Naive thymus-derived CD4-positive, alpha-beta T cell (primary cell): ENCODE data around the gene WIPI1. TPM values are rescaled to one million over a fixed set of nuclear protein-coding genes. Genes with fewer than 3 reads are reported as not detected.
"Not testable (repeated sequence)": the region's sequence is repeated elsewhere in the genome, so short reads cannot be mapped to it uniquely, and the experiment has no call there.

Experiments
- ATAC-seq: fragments of 150-1000 bp; cut with Tn5 transposase; 2 replicates; pipeline ENCODE4 v1.10.0; 2021; ENCODE audit warnings: mild to moderate bottlenecking, moderate library complexity
- CTCF ChIA-PET: fragments of 350-600 bp; sonication (Branson Sonifier 250); formaldehyde crosslinking; loops from one replicate; lab custom pipeline; 2021; ENCODE audit warnings: antibody characterized with exemption; lab: Charles Lee
- POLR2A ChIA-PET: fragments of 350-600 bp; sonication (Branson Sonifier 250); formaldehyde crosslinking; loops from one replicate; lab custom pipeline; 2021; ENCODE audit warnings: antibody characterized with exemption, inconsistent platforms; lab: Charles Lee
- DNase-seq, 9 donors: peaks; one replicate each; pipeline versions ENCODE4 v3.0.0 to v3.0.0-alpha.2; 2020 to 2022; ENCODE audit warnings: mixed read lengths in 1 of 9
- H3K27ac ChIP-seq: one replicate; pipeline ENCODE4 v1.7.0; 2013; ENCODE audit warnings: mild to moderate bottlenecking, low read depth, low read length, moderate library complexity
- H3K27me3 ChIP-seq, 2 donors: one replicate each; pipeline ENCODE4 v1.7.0; 2013; ENCODE audit warnings: low read length in 2 of 2, mild to moderate bottlenecking in 2 of 2, moderate library complexity in 2 of 2; ENCODE audit not compliant: control insufficient read depth in 2 of 2, insufficient read depth in 2 of 2
- H3K36me3 ChIP-seq, 3 experiments: 1 replicate in 2 of 3; 2 replicates in 1 of 3; pipeline ENCODE4 v1.7.0; 2013; ENCODE audit warnings: low read length in 3 of 3, mild to moderate bottlenecking in 3 of 3, moderate library complexity in 1 of 3; ENCODE audit not compliant: insufficient read depth in 3 of 3, control insufficient read depth in 2 of 3
- H3K4me1 ChIP-seq, 2 donors: one replicate each; pipeline ENCODE4 v1.7.0; 2013; ENCODE audit warnings: low read length in 2 of 2, mild to moderate bottlenecking in 2 of 2, moderate library complexity in 1 of 2; ENCODE audit not compliant: control insufficient read depth in 2 of 2, insufficient read depth in 2 of 2
- H3K4me3 ChIP-seq: 2 replicates; pipeline ENCODE4 v1.7.0; 2013; ENCODE audit warnings: mild to moderate bottlenecking, low read length
- H3K9me3 ChIP-seq, 3 experiments: 1 replicate in 2 of 3; 2 replicates in 1 of 3; pipeline ENCODE4 v1.7.0; 2013; ENCODE audit warnings: low read length in 3 of 3; ENCODE audit not compliant: control insufficient read depth in 2 of 3
- H3K27ac Mint-ChIP-seq, 9 donors: one replicate each; pipeline ENCODE4 v1.8.0; 2020 to 2022; ENCODE audit warnings: mixed read lengths in 9 of 9, mild to moderate bottlenecking in 8 of 9, moderate library complexity in 5 of 9, inconsistent platforms in 2 of 9
- H3K27me3 Mint-ChIP-seq, 5 donors: one replicate each; pipeline ENCODE4 v1.8.0; 2021 to 2022; ENCODE audit warnings: mixed read lengths in 5 of 5, mild to moderate bottlenecking in 1 of 5
- H3K36me3 Mint-ChIP-seq, 5 donors: one replicate each; pipeline ENCODE4 v1.8.0; 2020 to 2022; ENCODE audit warnings: mixed read lengths in 5 of 5, mild to moderate bottlenecking in 3 of 5, inconsistent platforms in 1 of 5
- H3K4me1 Mint-ChIP-seq, 7 donors: one replicate each; pipeline ENCODE4 v1.8.0; 2020 to 2022; ENCODE audit warnings: mixed read lengths in 7 of 7, mild to moderate bottlenecking in 3 of 7, inconsistent platforms in 1 of 7
- H3K4me3 Mint-ChIP-seq, 10 donors: one replicate each; pipeline ENCODE4 v1.8.0; 2020 to 2022; ENCODE audit warnings: mild to moderate bottlenecking in 10 of 10, mixed read lengths in 10 of 10, moderate library complexity in 6 of 10, inconsistent platforms in 2 of 10
- H3K9me3 Mint-ChIP-seq, 11 donors: one replicate each; pipeline ENCODE4 v1.8.0; 2020 to 2022; ENCODE audit warnings: mixed read lengths in 11 of 11, mild to moderate bottlenecking in 4 of 11, inconsistent platforms in 1 of 11, moderate library complexity in 1 of 11
- intact Hi-C, 2 donors: fragments of 100-400 bp; cut with micrococcal nuclease; formaldehyde crosslinking; loops; one replicate each; pipeline ENCODE4 v1.15.1; 2023
- microRNA-seq: library from miRNA; unstranded; fragments of <30 nt; microRNA quantifications from one replicate; pipeline ENCODE4 v1.2.0, GENCODE V29; 2022; ENCODE audit warnings: borderline microRNAs expressed
- polyA plus RNA-seq, 2 donors: library from polyadenylated mRNA; unstranded; fragments of 300-500 nt; fragmentation: Illumina TruSeq; gene quantifications; one replicate each; pipeline ENCODE4 v1.2.3, GENCODE V29; 2021
- total RNA-seq, 6 experiments: library from RNA in 5 of 6; stranded (reverse) in 5 of 6; gene quantifications; 1 replicate in 5 of 6; 2 replicates in 1 of 6; pipeline ENCODE4 v1.2.3 and lab custom pipeline; 2021 to 2026

WIPI1 gene
- total and polyA plus RNA-seq, 7 experiments from 2014 or later: 1.7 to 16.5 (median 4.8) TPM

DNA sequence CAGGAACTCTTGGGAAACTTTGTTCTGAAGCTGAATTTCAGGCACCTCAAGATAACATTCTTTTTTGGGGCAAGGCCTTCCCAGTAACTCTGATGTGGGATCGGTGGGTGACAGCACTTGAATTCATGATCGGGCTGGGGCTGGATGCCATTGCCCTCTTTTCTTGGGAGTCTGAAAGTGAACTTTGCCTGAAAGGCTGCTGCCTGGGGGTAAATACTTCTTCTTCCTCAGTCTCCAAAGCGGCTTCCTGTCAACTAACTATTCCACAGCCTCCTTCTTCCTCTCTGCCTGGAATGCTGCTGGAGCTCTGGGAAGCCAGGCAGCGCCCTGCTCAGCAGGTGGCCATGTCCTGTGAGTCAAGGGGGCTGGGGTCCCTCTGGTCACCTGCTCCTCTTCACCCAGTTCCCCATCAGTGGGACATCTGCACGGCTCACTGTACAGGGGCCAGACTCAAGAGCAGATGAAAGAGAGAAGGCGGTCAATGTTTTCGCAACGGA is 79.5 kb downstream of the WIPI1 start:
- Mint-ChIP-seq H3K4me1 (peaks cover 3 to 11% (median 7%) of the 10 kb centered on the region in 7 donors), H3K36me3 (peaks cover 0 to 12% (median 5%) of the 10 kb centered on the region in 5 donors), H3K27ac (no peak overlapping the region), H3K4me3 (no peak overlapping the region), H3K9me3 (no peaks in the 10 kb centered on the region), H3K27me3 (peaks cover 0 to 3% (median 0%) of the 10 kb centered on the region in 5 donors)
- DNase-seq (no peak), ATAC-seq (no peak)
- intact Hi-C loops: no loop called here
- H3K27me3 ChIP-seq: no peaks in the 10 kb centered on the region
- H3K4me3 ChIP-seq: no peak overlapping the region
- POLR2A ChIA-PET: no interaction called here
- H3K9me3 ChIP-seq: no peaks in the 10 kb centered on the region
- no peak overlapping the region for H3K27ac ChIP-seq
- CTCF ChIA-PET: no interaction called here
- H3K36me3 ChIP-seq: no peaks in the 10 kb centered on the region
- no peaks in the 10 kb centered on the region for H3K4me1 ChIP-seq

DNA sequence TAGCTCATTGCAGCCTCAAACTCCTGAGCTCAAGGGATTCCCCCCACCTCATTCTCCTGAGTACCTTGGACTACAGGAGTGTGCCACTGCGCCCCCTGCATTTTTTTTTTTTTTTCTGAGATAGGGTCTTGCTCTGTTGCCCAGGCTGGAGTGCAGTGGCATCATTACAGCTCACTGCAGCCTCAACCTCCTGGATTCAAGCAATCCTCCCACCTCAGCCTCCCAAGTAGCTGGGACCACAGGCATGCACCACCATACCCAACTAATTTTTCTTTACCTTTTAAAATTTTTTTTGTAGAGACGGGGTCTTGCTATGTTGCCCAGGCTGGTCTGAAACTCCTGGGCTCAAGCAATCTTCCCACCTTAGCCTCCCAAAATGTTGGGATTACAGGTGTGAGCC is 81.1 kb downstream of the WIPI1 start:
- ChIA-PET CTCF (interaction anchor here (0.6 kb wide), 2 partner anchors 60 to 83 kb away, joined by 3 to 4 read pairs; no protein-coding TSS in a partner anchor), POLR2A (interaction anchor here (0.6 to 0.8 kb wide), 3 partner anchors 23 to 145 kb away, joined by 3 to 7 read pairs (median 5); no protein-coding TSS in a partner anchor)
- intact Hi-C loops, H3K27me3 Mint-ChIP-seq, DNase-seq, ATAC-seq, H3K4me3 ChIP-seq, H3K4me1 ChIP-seq, H3K9me3 ChIP-seq, H3K4me1 Mint-ChIP-seq, H3K27me3 ChIP-seq, H3K9me3 Mint-ChIP-seq, H3K27ac Mint-ChIP-seq, H3K4me3 Mint-ChIP-seq, H3K27ac ChIP-seq, H3K36me3 ChIP-seq: not testable (repeated sequence)
- H3K36me3 Mint-ChIP-seq: peaks cover 0 to 25% (median 13%) of the 10 kb centered on the region in 5 donors

GRCh38 chr17:68375566-68375965 is 81.7 kb downstream of the WIPI1 start:
- no peak for ATAC-seq
- H3K36me3 Mint-ChIP-seq: peaks cover 0 to 28% (median 17%) of the 10 kb centered on the region in 5 donors
- H3K27me3 ChIP-seq: no peaks in the 10 kb centered on the region
- ChIA-PET POLR2A (no interaction called here), CTCF (no interaction called here)
- H3K9me3 ChIP-seq: no peaks in the 10 kb centered on the region
- H3K36me3 ChIP-seq: no peaks in the 10 kb centered on the region
- no peak for DNase-seq
- no peak overlapping the region for H3K27ac ChIP-seq
- no peak overlapping the region for H3K4me3 Mint-ChIP-seq
- no peak overlapping the region for H3K4me3 ChIP-seq
- H3K4me1 Mint-ChIP-seq: peaks cover 0 to 3% (median 0%) of the 10 kb centered on the region in 7 donors
- H3K27me3 Mint-ChIP-seq: no peaks in the 10 kb centered on the region
- intact Hi-C loops: no loop called here
- no peaks in the 10 kb centered on the region for H3K4me1 ChIP-seq
- H3K9me3 Mint-ChIP-seq: peaks cover 0 to 1% (median 0%) of the 10 kb centered on the region in 11 donors
- no peak overlapping the region for H3K27ac Mint-ChIP-seq

Small RNA genes lying within 50 kb of the gene (microRNA-seq; reads per million reads assigned to microRNA genes)
- gene MIR635: not detected

Other genes with a start within 250 kb of the WIPI1 start
- gene AMZ2, start 209.5 kb downstream of the WIPI1 start, total RNA-seq: 10 to 100 TPM; 47.6 to 85.5 (median 73.8) TPM
- 100 to 1,000 TPM in 1 of 2 donors, 10 to 100 TPM in 1; 98.4 to 103 TPM for gene AMZ2, start 209.5 kb downstream of the WIPI1 start, polyA plus RNA-seq
- 10 to 100 TPM in 1 of 5 experiments, 1 to 10 TPM in 4; 4.0 to 12.5 (median 6.8) TPM for gene SLC16A6, start 166.4 kb downstream of the WIPI1 start, total RNA-seq
- gene SLC16A6, start 166.4 kb downstream of the WIPI1 start, polyA plus RNA-seq: 1 to 10 TPM in 1 of 2 donors, under 1 TPM in 1; 0.74 to 1.1 TPM
- gene ARSG, start 166.0 kb downstream of the WIPI1 start, total RNA-seq: 10 to 100 TPM in 4 of 5 experiments, 1 to 10 TPM in 1; 7.3 to 20.0 (median 13.2) TPM
- 1 to 10 TPM; 7.9 to 8.5 TPM for gene ARSG, start 166.0 kb downstream of the WIPI1 start, polyA plus RNA-seq
- 100 to 1,000 TPM; 115 to 224 (median 156) TPM for gene PRKAR1A, start 54.9 kb upstream of the WIPI1 start, total RNA-seq
- gene PRKAR1A, start 54.9 kb upstream of the WIPI1 start, polyA plus RNA-seq: 100 to 1,000 TPM; 156 to 181 TPM
- 1 to 10 TPM in 1 of 5 experiments, under 1 TPM in 2, not detected in 2; 0.19 to 2.9 (median 0.42) TPM for gene FAM20A, start 143.9 kb upstream of the WIPI1 start, total RNA-seq
- gene FAM20A, start 143.9 kb upstream of the WIPI1 start, polyA plus RNA-seq: not detected